Upper lobe of left lung (tissue), 4 donors: ENCODE data around the gene PDE8A.

Experiments used
- CTCF ChIP-seq, 6 experiments: fragments of 450-650 bp in 4 of 6; fragments of 200-600 bp in 2 of 6; sonication (generic) in 2 of 6; IDR thresholded peaks; one replicate each; pipeline ENCODE4 v1.5.1; 2016 to 2019; ENCODE audit warnings: antibody characterized with exemption in 6 of 6
- POLR2A ChIP-seq, 4 donors: fragments of 450-650 bp; IDR thresholded peaks; one replicate each; pipeline ENCODE4 v1.5.1; 2016 to 2017; ENCODE audit warnings: antibody characterized with exemption in 4 of 4, mild to moderate bottlenecking in 2 of 4

GRCh38 chr15:84987949-84988624 lies 6.4 kb downstream of the PDE8A start:
- TF ChIP-seq POLR2A (IDR thresholded peaks at IDR 0.05) (no peak), CTCF (IDR thresholded peaks at IDR 0.05) (no peak)
